Cardiac fibroblast (primary cell): ENCODE measurements around the gene PECR.
A peak's percentile ranks its signal among the peaks of the same experiment; 100 is the strongest.
"Not testable (repeated sequence)": the region's sequence is repeated elsewhere in the genome, so short reads cannot be mapped to it uniquely, and the experiment has no call there.

ENCODE experiments used
- DNase-seq, 2 donors: peaks; one replicate each; pipeline versions ENCODE4 v3.0.0 to v3.0.0-alpha.2; 2010; ENCODE audit warnings: low read depth in 2 of 2
- H3K4me3 ChIP-seq, 2 donors: replicated peaks in 1 of 2; 1 replicate in 1 of 2; 2 replicates in 1 of 2; pipeline ENCODE4 v1.5.1; 2011; ENCODE audit warnings: low read depth in 2 of 2, low read length in 2 of 2, mild to moderate bottlenecking in 2 of 2, moderate library complexity in 1 of 2
- CTCF ChIP-seq: IDR thresholded peaks from one replicate; pipeline ENCODE4 v1.5.1; 2011; ENCODE audit warnings: low read depth, mild to moderate bottlenecking, low read length, inconsistent platforms

Gene PECR

GRCh38 chr2:216082805-216083204 is 1.2 kb upstream of the PECR start:
- no peak for DNase-seq
- H3K4me3 ChIP-seq = no peak overlapping the region
- TF ChIP-seq CTCF = no peak

- peak overlapping the region; percentile 77 to 83 for H3K4me3 ChIP-seq
- DNase-seq = no peak
- no peak for TF ChIP-seq CTCF
Observed at GRCh38 chr2:216082117-216082711, 605 bp upstream of the PECR start.

- TF ChIP-seq CTCF = no peak
- DNase-seq = no peak
- peak overlapping the region; percentile 77 to 83 for H3K4me3 ChIP-seq
Observed at GRCh38 chr2:216081012-216081411, 597 bp downstream of the PECR start.

- DNase-seq, H3K4me3 ChIP-seq: not testable (repeated sequence)
Observed at GRCh38 chr2:216080048-216080447, 1.6 kb downstream of the PECR start.

- peak in 1 of 2 donors; percentile 31 for DNase-seq
- no peak overlapping the region for H3K4me3 ChIP-seq
- TF ChIP-seq CTCF = no peak
Observed at GRCh38 chr2:216078776-216079175, 2.8 kb downstream of the PECR start.

GRCh38 chr2:216075510-216076485 is 5.8 kb downstream of the PECR start:
- TF ChIP-seq CTCF = no peak
- no peak for DNase-seq
- H3K4me3 ChIP-seq = no peak overlapping the region

- no peak overlapping the region for H3K4me3 ChIP-seq
- no peak for TF ChIP-seq CTCF
- DNase-seq = peak in 1 of 2 donors; percentile 26
Observed at GRCh38 chr2:216074794-216075193, 6.8 kb downstream of the PECR start.
